ENCODE data around the gene MRS2. TPM values are rescaled to one million over a fixed set of nuclear protein-coding genes. Genes with fewer than 3 reads are reported as not detected.
A peak's percentile ranks its signal among the peaks of the same experiment; 100 is the strongest.
"Not testable (repeated sequence)": the region's sequence is repeated elsewhere in the genome, so short reads cannot be mapped to it uniquely, and the experiment has no call there.

The MRS2 gene
- total RNA-seq, 1 donor from 2014 or later, result 9.5 TPM

GRCh38 chr6:24385536-24386269 is 17.0 kb upstream of the MRS2 start:
- no peak for DNase-seq (ENCODE audit: low read depth in 2 of 2)

- DNase-seq (ENCODE audit: low read depth in 2 of 2), result no peak
These were observed 14.9 kb upstream of the MRS2 start for GRCh38 chr6:24387818-24388217.

- DNase-seq (ENCODE audit: low read depth in 2 of 2), result no peak
These were observed 11.5 kb upstream of the MRS2 start for GRCh38 chr6:24391208-24391607.

GRCh38 chr6:24391756-24392405 is 10.9 kb upstream of the MRS2 start:
- no peak for DNase-seq (ENCODE audit: low read depth in 2 of 2)

GRCh38 chr6:24394061-24394779 is 8.5 kb upstream of the MRS2 start:
- no peak for DNase-seq (ENCODE audit: low read depth in 2 of 2)

GRCh38 chr6:24394780-24395437 is 7.8 kb upstream of the MRS2 start:
- no peak for DNase-seq (ENCODE audit: low read depth in 2 of 2)

- DNase-seq (ENCODE audit: low read depth in 2 of 2), result no peak
These were observed 5.9 kb upstream of the MRS2 start for GRCh38 chr6:24396824-24397223.

- DNase-seq (ENCODE audit: low read depth in 2 of 2), result no peak
These were observed 5.1 kb upstream of the MRS2 start for GRCh38 chr6:24397631-24398030.

- DNase-seq (ENCODE audit: low read depth in 2 of 2), result not testable (repeated sequence)
These were observed 2.4 kb upstream of the MRS2 start for GRCh38 chr6:24400045-24401039.

GRCh38 chr6:24401458-24401857 is 1.3 kb upstream of the MRS2 start:
- no peak for DNase-seq (ENCODE audit: low read depth in 2 of 2)

- DNase-seq (ENCODE audit: low read depth in 2 of 2), result peak in 1 of 2 donors; percentile 54
These were observed 727 bp downstream of the MRS2 start for GRCh38 chr6:24403501-24403824.

- DNase-seq (ENCODE audit: low read depth in 2 of 2), result no peak
These were observed 2.5 kb downstream of the MRS2 start for GRCh38 chr6:24405262-24405661.

GRCh38 chr6:24408719-24409410 is 6.1 kb downstream of the MRS2 start:
- DNase-seq (ENCODE audit: low read depth in 2 of 2), result no peak

- DNase-seq (ENCODE audit: low read depth in 2 of 2), result no peak
These were observed 7.9 kb downstream of the MRS2 start for GRCh38 chr6:24410622-24411021.

GRCh38 chr6:24412294-24412693 is 9.6 kb downstream of the MRS2 start:
- DNase-seq (ENCODE audit: low read depth in 2 of 2), result no peak

GRCh38 chr6:24414531-24414930 is 11.8 kb downstream of the MRS2 start:
- not testable (repeated sequence) for DNase-seq (ENCODE audit: low read depth in 2 of 2)

GRCh38 chr6:24415753-24416152 is 13.0 kb downstream of the MRS2 start:
- DNase-seq (ENCODE audit: low read depth in 2 of 2), result no peak

GRCh38 chr6:24419526-24419925 is 16.8 kb downstream of the MRS2 start:
- no peak for DNase-seq (ENCODE audit: low read depth in 2 of 2)

GRCh38 chr6:24425091-24425490 is 22.4 kb downstream of the MRS2 start:
- no peak for DNase-seq (ENCODE audit: low read depth in 2 of 2)

GRCh38 chr6:24426729-24427446 is 24.2 kb downstream of the MRS2 start:
- no peak for DNase-seq (ENCODE audit: low read depth in 2 of 2)

All from lung microvascular endothelial cell (primary cell).